Left colon (tissue), 2 donors: ENCODE data around the gene WDR1. TPM values are rescaled to one million over a fixed set of nuclear protein-coding genes. Genes with fewer than 3 reads are reported as not detected.
A peak's percentile ranks its signal among the peaks of the same experiment; 100 is the strongest.

Experiments used
- ATAC-seq: fragments of 200-7000 bp; cut with Tn5 transposase; one replicate; pipeline ENCODE4 v1.9.1; 2020; ENCODE audit warnings: mild to moderate bottlenecking, moderate library complexity
- DNase-seq, 2 donors: peaks; one replicate each; pipeline ENCODE4 v3.0.0-alpha.2; 2020
- intact Hi-C, 2 donors: fragments of 100-400 bp; cut with DNase I in 1 of 2; cut with micrococcal nuclease in 1 of 2; formaldehyde crosslinking; loops; one replicate each; pipeline versions ENCODE4 v1.11.2 to v1.14.0; 2022; cut with DNase I, micrococcal nuclease
- total RNA-seq, 2 donors: library from RNA; stranded (reverse); fragmentation: NEBNext Ultra II Directional; extraction: Animal tissue kit (Norgen Biotek cat#: 25700); gene quantifications; one replicate each; pipeline ENCODE4 v1.2.1, GENCODE V29; 2021
- donor health status: DM: no; HTN: no; CAD: no.
- donor health status: DM: yes; HTN: yes; CAD: no.

WDR1 gene
- total RNA-seq, 2 donors from 2014 or later, result 448 to 457 TPM

DNA sequence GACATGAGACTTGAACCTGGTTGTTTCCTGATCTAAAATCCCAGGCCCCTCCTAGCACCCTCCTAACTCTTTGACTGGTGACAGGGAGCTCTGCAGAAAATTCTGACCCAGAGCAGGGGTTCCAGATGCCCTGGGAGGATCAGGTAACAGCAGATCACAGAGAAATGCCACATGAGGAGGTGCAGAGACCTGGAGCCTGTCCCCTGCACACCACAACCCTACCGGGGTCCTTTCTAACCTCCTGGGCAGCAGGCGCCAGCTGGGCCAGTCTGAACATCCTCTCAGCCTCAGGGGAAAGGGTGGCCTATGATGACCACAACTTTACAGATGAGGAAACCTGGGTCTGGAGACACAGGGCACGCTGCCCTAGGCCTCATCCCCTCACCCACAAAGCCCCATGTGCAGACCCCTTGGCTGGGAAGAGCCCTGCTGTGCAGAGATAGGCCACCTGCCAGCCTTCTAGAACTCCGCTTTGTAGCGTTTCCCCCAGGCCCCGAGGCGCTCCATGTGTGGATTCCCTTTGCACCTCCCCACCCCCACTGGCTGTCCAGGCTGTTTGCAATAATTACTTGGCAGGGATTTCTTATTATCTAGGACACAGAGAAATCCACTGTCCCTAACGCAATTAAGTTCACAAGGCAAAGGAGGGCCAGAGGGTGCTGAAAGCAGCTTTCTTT is 36.5 kb downstream of the WDR1 start:
- intact Hi-C loops, result no loop called here
- DNase-seq (no peak), ATAC-seq (no peak)

DNA sequence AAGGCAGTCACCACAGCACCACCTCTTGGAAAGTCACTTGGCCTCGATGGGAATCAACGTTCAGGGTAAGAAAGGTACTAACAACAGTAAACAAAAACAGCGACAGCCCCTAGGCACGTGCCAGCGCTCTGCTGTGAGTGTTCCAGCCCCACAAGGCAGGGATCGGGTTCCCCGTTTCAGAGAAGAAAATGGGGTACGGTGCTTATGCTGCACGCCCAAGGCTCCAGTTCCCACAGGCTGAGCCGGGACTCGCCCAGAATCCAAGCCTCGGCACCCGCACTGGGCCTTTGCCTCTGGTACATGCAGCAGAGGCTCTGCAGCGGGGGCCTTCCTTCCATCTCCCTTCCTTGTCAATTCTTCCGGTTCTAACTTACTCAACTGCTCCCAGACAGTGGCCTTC is 37.3 kb downstream of the WDR1 start:
- ATAC-seq, result no peak
- DNase-seq, result no peak
- intact Hi-C loops, result no loop called here

DNA sequence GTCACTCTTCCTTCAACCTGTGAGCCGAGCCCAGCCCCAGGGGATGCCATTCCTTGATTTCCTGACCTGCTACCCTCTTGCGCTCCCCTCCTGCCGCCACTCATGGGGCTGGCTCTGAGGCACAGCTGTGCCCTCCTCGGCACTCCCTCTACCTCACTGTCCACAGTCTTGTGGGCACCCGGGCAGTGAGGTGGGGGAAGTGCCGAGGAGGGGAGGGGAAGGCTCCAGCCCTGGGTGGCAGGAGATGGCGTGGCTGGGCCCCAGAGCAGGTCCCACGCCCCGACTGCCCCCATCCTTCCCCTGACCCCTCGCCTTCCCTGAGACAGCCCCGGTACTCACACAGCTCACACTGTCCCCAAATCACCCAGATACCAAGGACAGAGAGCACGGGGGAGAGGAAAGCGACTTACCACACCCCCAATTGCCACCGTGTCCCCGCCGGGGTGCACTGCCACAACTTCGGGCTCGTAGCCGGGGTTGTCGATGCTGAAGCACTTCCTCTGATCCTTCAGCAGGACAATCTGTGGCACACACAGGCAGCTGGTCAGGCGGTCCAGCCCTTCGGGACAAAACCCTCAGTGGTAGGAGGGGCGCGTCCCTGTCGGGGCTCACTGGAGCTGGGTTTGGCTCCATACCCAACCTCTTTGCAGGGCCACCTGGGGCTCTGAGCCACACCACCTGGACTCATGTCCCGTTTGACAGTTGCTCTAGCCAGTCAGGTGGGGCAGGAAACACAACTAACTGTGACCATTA is 37.9 kb downstream of the WDR1 start:
- intact Hi-C loops, result no loop called here
- DNase-seq (no peak), ATAC-seq (no peak)

DNA sequence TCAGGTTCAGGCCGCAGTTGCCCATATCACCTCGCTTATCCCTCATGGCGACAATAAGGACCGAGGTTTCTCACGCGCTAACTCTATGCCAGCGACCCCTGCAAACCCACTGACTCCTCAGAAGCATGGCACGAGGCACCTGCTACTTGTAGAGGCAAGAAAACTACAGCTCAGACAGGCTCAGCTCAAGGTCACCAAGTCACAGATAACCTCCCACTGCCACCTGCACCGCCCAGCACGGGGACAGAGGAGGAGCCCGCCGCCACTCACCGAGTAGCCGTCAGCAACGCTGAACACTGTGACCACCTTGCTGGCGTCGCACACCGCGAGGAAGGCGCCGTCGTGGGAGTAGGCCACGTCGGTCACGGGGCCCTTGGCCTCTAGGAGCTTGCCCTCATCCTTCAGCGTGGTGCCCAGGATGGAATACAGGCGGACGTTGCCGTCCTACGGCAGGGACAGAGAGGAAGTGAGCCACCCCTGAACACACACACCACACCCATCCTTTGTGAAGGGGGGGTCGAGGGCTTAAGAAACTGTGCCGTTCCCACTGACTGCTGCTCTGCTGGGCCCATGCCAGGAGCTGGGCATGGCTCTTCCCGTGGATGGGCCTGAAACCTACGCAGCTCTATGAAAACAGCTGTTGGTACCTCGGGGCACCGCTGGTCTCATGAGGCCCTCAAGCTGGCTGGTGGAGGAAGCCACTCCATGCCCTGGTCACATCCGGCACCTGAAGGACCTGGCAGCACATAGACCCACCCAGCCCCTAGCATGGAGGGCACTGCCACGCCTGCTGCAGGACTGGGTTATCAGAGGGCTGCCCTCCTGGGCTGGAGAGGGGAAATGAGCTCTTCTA is 38.9 kb downstream of the WDR1 start:
- ATAC-seq (peak; percentile 35), DNase-seq (no peak)
- intact Hi-C loops, result no loop called here

- intact Hi-C loops, result no loop called here
- DNase-seq, result no peak
Observed at GRCh38 chr4:10077076-10077475, 39.5 kb downstream of the WDR1 start.

GRCh38 chr4:10075953-10076391 is 40.6 kb downstream of the WDR1 start:
- intact Hi-C loops, result no loop called here
- DNase-seq (no peak), ATAC-seq (no peak)

More at GRCh38 chr4:10077076-10077475, 39.5 kb downstream of the WDR1 start:
- ATAC-seq, result no peak

DNA sequence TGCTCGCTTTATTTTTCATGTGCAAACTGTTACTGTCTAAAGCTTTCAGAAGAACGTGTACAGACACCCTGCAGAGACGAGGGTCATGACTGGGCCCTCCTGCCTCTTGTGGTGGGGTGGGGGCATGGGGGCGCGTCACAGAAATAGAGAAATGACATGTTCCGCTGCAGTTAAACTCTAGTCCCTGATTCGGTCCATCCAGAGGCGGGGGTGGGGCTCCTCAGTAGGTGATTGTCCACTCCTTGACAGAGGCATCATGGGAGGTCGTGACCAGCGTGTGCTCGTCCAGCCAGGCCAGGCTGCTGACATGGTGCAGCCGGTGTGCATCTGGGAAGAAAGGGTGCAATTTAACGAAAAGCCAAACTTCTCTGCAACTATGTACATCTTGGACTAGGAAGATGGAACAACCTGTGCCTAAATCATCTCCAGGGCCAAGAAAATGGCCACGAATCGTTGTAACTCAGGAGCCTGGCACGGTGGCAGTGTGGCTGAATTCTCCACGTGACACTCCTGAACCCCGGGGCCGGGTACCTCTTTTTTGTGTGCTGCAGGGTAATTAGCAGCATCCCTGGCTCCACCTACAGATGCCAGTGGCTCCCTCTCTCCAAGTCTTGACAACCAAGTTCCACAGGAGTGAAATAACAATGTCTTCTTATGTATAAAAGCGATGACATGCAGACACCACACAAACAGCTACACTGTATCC is 41.3 kb downstream of the WDR1 start:
- no peak for DNase-seq
- no peak for ATAC-seq
- intact Hi-C loops, result no loop called here

DNA sequence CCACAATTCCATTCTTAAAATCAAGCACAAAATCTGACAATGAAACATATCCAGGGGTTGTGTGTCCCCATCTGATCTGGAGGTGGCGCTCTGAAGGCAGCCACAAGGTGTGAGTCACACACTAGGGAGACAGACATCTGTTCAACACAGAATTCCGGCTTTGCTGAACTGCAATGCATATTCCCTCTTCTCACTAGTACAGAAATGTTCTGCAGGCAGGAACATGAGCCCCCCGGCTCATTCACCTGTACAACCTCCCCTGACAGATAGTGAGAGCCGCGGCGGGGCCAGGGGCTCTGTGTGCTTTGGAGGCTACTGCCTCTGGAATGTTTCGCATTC is 41.9 kb downstream of the WDR1 start:
- no peak for DNase-seq
- intact Hi-C loops, result no loop called here
- ATAC-seq, result no peak

DNA sequence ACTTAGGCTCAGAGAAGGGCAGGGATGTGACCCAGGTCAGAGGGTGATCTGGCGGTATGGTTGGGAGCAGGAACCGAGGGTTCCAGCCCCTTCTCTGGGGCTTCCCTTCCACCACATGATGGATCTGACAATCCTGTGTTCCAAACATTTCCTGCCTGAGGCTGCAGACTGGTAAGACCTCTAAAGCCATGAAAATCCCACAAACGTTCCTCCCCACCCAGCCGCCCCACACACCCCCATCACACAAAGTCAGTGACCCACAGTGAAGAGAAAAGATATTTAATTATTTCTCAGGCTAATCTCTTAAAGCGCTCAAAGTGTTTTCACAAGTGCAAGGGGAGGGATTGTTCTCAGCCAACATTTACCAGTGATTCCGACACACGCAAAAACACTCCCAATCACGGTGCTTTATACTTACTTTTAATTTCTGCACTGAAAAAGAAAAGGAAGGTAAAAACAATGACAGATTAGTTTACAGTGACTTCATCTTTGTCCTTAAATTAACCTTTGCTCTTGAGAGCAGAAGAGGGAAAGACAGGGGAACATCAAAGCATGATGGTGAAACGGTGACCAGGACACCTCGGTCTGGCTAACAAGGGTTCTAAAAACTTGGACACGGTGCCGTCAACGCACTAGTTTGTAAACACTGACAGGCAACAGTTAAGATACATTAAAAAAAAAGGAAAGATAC is 42.4 kb downstream of the WDR1 start:
- DNase-seq (no peak), ATAC-seq (no peak)
- intact Hi-C loops, result no loop called here

GRCh38 chr4:10072420-10073017 is 44.1 kb downstream of the WDR1 start:
- ATAC-seq, result peak; percentile 13
- no peak for DNase-seq
- intact Hi-C loops, result no loop called here

- DNase-seq, result no peak
- ATAC-seq, result no peak
- intact Hi-C loops, result no loop called here
Observed at GRCh38 chr4:10069075-10069642, 47.4 kb downstream of the WDR1 start.

DNA sequence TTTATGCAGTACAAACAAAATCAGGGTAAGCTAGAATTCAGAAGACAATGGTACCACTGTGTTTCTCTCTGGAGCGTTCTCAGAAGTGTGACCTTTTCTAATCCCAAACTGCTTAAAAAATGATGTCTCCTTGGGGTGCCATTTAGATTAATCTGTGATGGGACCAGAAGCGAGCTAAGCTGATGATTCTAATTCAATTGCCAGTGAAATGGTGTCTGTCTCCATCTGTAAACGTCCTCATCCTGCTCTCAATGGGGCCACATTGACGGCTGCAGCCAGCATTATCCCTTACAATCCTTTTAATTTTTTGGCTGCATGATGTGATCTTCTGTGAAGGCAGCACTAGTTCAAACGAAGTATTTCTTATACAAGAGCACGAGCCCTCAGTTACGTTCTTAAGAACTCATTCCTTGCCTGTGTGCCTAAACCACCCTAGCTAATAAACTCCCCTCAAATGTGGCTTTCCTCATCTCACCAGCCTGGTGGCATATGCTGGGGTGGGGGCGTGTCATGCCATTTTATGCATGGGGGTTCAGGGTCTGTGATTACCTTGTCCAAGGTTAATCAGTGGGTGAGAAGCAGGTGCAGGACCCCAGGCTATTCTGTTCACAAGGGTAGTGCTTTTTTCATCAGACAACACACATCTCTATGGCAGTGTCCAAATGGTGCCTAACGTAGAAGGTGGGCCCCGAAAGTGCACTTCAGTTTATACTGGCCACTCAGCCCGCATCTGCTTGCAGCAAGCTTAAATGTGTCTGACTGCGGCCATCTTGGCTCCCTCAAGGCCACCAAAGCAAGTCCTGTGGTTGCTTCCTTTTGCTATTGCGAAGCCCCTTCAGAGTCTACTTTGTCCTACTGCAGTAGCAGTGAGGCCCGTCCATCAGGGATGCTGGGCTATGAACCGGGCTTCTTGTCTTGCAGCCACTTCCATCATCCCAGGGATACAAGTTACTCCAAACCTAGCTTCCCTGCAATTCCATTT is 49.6 kb downstream of the WDR1 start:
- DNase-seq, result no peak
- no peak for ATAC-seq
- intact Hi-C loops, result no loop called here

GRCh38 chr4:10066206-10066605 is 50.4 kb downstream of the WDR1 start:
- no peak for ATAC-seq
- DNase-seq, result no peak
- intact Hi-C loops, result no loop called here

- ATAC-seq (peak; percentile 45), DNase-seq (peak in 1 of 2 donors; percentile 57)
- intact Hi-C loops, result no loop called here
Observed at GRCh38 chr4:10063544-10064300, 52.9 kb downstream of the WDR1 start.

- ATAC-seq (no peak), DNase-seq (no peak)
- intact Hi-C loops, result no loop called here
Observed at GRCh38 chr4:10061650-10062415, 54.8 kb downstream of the WDR1 start.
